ENCODE results near the gene CDT1.
"Not testable (repeated sequence)": the region's sequence is repeated elsewhere in the genome, so short reads cannot be mapped to it uniquely, and the experiment has no call there.

The CDT1 gene

DNA sequence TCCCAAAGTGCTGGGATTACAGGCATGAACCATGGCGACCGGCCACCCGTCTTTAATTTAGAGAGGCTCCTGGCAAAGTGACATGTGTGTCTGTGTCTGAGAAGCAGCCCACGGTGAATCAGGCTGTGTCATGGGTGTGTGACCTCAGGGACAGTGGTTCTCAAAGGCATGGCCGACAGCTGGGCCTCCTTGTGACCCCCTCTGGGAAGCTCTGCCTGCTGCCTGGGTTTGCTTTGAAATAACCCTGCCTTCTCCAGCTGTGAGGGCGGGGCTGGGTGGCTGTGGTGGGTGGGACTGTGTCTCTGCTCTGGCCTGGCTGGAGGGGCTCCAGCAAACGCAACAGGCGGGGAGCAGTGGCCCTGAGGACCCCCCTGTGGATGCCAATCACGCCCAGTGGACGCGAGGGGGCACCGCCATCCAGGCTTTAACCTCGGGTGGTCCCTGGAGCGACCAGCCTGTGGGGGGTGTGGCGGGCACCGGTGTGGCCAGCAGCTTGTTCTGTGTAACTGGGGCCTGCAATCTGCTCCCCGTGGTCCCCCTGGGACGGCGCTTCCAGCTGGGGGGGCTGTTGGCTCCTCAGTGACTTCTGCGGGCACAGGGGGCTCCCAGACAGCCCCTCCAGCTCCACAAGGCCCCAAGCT is 16.9 kb downstream of the CDT1 start:
- DNase-seq, result no peak

DNA sequence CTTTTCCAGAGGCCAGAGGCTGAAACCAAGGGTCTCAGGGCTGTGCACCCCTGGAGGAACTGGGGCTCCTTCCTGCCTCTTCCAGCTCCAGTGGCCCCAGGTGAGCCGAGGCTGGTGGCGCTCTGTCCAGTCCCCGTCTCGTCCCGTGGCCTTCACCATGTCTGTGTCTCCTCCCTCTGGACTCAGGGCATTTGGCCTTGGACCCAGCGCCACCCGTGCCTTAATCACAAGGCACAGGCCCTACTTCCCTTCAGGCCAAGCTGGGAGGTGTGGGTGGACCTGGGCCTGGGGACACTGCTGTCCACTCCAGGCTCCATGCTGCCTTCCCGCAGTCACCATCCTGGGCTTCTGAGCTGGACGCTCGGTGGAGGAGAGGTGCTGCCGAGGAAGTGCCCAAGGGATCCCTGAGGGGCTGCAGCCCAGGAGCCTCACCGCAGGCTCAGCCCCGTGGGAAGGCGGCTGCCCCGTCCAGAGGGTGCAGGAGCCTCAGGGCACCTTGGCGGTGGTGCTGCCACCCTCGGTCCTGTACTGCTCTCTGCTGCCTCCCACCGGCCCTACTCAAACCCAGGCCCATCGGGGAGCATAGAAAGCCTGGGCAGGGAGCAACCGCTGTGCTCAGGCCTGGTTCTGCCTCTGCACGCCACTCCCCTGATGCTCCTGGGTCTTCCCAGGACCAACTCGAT is 17.7 kb downstream of the CDT1 start:
- DNase-seq, result no peak

- no peak for DNase-seq
Measured at GRCh38 chr16:88822281-88823040, 18.9 kb downstream of the CDT1 start.

DNA sequence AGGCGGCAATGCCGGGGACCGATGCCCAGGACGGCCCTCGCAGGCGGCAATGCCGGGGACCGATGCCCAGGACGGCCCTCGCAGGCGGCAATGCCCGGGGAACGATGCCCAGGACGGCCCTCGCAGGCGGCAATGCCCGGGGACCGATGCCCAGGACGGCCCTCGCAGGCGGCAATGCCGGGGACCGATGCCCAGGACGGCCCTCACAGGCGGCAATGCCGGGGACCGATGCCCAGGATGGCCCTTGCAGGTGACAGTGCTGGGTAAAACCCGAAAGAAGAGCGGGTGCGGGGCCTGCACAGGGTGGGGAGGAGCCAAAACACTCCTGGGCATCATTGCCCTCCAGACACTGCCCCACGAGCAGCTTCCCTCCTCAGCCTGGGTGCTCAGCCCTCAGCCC is 20.1 kb downstream of the CDT1 start:
- DNase-seq, result not testable (repeated sequence)

DNA sequence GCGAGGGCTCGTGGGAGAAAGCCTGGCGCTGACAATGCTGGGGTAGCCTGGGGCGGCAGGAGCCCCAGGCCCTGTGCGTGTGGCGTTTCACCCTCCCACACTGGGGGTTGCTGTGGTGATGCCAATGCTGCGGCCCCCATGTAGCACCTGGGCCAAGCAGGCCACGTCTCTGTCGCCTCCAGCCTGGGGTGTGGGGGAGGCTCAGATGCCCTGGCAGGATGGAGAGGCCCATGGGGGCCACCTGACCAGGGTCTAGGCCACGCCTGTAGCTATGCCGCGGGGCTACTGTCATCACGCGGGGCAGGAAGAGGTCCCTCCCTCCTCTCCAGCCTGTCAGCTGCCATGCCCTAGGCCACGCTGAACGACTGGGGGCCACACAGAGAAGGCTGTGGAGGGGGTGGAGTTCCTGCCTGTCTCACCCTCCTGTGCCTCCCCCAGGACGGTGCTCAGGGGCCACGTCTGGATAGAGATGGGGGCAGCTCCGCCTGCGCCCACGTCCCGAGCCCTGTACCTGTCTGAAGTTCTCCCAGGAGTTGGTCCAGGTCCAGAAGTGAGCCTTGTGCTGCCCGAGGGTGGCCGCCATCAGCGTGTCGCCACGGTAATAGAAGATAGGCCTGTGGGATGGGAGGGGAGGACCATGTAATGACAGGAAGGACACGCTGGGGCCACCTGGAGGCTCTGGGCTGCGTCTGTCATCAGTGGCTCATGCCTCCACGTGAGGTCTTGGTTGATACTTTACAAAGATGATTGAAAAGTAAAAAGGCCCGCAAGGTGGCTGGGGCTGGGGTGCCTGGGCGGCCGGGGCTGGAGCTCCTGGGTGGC is 20.9 kb downstream of the CDT1 start:
- DNase-seq, result no peak

DNA sequence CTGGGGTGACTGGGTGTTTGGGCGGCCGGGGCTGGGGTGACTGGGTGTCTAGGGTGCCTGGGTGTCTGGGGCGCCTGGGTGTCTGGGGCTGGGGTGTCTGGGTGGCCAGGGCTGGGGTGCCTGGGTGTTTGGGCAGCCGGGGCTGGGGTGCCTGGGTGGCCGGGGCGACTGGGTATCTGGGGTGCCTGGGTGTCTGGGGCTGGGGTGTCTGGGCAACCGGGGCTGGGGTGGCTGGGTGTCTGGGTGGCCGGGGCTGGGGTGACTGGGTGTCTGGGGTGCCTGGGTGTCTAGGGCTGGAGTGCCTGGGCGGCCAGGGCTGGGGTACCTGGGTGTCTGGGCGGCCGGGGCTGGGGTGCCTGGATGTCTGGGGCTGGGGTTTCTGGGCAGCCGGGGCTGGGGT is 21.6 kb downstream of the CDT1 start:
- no peak for DNase-seq

GRCh38 chr16:88826070-88826840 is 22.7 kb downstream of the CDT1 start:
- DNase-seq, result no peak

GRCh38 chr16:88827727-88828126 is 24.1 kb downstream of the CDT1 start:
- DNase-seq, result no peak

- no peak for DNase-seq
Measured at GRCh38 chr16:88828711-88829110, 25.1 kb downstream of the CDT1 start.

- no peak for DNase-seq
Measured at GRCh38 chr16:88830258-88830657, 26.7 kb downstream of the CDT1 start.

- no peak for DNase-seq
Measured at GRCh38 chr16:88830783-88831182, 27.2 kb downstream of the CDT1 start.

GRCh38 chr16:88831838-88832237 is 28.2 kb downstream of the CDT1 start:
- no peak for DNase-seq

DNA sequence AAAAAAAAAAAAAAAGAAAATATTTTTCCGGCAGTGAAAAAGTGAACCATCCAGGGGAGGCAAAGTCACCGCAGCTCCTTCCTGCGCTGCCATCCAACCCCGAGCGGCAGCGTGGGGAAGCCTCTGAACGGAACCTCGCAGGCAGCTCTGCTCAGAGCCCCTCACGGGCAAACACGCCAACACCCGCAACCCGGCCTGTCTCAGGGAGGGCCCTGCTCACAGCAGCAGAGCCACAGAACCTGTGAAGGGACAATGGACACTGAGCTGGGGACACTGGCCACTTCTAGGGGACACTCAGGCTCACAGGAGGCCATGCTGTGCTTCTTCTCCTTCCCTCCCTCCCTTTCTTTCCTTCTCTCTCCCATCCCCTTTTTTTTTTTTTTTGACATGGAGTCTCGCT is 29.5 kb downstream of the CDT1 start:
- no peak for DNase-seq

DNA sequence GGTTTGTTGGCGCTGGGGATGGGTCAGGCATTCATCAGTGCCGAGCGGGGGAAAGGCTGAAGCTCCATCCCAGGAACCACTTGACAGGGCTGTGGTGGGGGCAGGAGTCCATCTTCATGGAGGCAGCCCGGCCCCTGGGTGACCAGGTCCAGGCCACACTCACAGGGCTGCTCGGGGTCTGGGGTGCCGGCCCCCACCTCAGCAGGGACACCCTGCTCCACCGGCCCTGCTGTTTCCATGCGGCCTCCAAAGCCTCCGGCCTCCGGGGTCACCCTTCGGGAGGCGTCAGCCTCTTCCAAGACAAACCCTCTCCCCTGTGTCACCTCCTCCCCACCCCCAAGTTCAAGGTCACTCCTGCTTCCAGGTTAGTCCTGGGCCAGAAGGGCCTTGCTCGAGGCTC is 31.1 kb downstream of the CDT1 start:
- DNase-seq, result no peak

- no peak for DNase-seq
Measured at GRCh38 chr16:88835383-88835782, 31.8 kb downstream of the CDT1 start.

DNA sequence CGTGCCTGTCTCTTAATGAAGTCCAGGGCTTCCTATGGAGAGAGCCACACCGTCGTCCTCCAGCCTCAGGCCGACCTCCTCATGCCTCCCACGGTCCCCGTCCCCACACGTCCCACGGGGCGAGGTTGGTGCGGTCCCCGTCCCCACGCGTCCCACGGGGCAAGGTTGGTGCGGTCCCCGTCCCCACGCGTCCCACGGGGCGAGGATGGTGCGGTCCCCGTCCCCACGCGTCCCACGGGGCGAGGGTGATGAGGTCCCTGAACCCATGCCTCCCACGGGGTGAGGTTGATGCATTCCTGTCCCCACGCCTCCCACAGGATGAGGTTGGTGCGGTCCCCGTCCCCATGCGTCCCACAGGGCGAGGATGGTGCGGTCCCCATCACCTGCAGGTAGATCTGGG is 32.2 kb downstream of the CDT1 start:
- DNase-seq, result no peak

- DNase-seq, result no peak
Measured at GRCh38 chr16:88836791-88837190, 33.2 kb downstream of the CDT1 start.

DNA sequence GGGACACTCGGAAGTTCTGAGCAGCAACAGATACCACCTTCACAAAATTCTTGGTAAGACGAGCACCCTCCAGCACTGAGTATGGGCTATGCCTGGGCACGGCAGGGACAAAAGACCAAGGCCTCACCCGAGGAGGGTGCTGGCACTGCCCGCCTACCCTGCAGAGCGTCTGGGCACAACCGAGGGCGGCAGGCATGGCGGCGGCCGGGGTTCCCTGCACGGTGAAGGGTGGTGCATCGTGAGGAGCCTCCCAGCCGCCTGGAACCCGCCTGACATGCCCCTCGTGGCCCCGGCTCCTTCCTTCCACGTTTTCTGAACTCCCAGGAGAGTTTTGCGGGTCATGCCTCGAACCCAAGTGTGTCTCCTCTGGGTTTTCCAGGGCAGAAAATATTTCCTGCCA is 34.2 kb downstream of the CDT1 start:
- no peak for DNase-seq

DNA sequence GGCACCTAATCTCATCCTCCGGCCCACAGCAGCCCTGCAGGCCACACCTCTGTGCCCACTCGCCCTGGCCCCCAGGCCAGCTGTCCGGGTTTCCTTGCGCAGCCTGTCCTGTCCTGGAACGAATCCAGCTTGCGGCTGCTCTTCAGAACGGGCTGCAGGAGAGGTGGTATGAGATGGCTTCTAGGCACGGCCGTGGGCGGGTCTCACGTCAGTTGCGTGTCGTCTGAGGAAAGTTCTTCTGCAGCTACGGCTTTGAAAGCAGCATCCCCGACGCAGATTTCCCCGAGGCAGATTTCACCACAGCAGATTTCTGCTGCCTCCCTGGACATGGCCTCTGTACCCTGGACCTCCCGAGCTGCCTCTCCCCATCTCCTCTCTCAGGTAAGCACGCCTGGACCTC is 35.0 kb downstream of the CDT1 start:
- no peak for DNase-seq

DNA sequence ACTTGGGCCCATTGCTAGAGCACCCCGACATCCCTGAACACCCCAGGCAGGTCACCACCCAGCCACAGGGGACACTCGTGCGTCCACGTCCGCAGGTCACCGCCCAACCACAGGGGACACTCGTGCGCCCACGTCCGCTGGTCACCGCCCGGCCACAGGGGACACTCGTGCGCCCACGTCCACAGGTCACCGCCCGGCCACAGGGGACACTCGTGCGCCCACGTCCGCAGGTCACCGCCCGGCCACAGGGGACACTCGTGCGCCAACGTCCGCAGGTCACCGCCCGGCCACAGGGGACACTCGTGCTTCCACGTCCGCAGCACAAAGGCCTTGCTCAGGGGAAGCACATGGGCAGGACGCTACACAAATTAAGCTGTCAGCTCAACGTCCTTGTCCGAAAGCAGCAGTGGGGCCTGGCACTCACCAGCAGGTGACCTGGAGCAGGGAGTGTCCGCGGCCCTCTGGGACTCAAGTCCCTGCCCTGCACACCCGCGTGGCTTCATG is 35.5 kb downstream of the CDT1 start:
- DNase-seq, result no peak

GRCh38 chr16:88839745-88840599 is 36.4 kb downstream of the CDT1 start:
- no peak for DNase-seq
